ENCODE data around the gene CCR8.

GRCh38 chr3:39313289-39313688 is 16.2 kb upstream of the CCR8 start:
- TF ChIP-seq EP300 (conservative IDR thresholded peaks at IDR 0.05; ENCODE audit: poor library complexity, severe bottlenecking) (no peak), EZH2 (IDR thresholded peaks at IDR 0.05; ENCODE audit: borderline replicate concordance, insufficient read depth, low read length, poor library complexity, severe bottlenecking) (no peak), POLR2AphosphoS5 (IDR thresholded peaks at IDR 0.05) (no peak), TAF1 (IDR thresholded peaks at IDR 0.05; ENCODE audit: low read depth) (no peak), MXI1 (conservative IDR thresholded peaks at IDR 0.05; ENCODE audit: poor library complexity, severe bottlenecking) (no peak)
- TF ChIP-seq, protein P1, sequence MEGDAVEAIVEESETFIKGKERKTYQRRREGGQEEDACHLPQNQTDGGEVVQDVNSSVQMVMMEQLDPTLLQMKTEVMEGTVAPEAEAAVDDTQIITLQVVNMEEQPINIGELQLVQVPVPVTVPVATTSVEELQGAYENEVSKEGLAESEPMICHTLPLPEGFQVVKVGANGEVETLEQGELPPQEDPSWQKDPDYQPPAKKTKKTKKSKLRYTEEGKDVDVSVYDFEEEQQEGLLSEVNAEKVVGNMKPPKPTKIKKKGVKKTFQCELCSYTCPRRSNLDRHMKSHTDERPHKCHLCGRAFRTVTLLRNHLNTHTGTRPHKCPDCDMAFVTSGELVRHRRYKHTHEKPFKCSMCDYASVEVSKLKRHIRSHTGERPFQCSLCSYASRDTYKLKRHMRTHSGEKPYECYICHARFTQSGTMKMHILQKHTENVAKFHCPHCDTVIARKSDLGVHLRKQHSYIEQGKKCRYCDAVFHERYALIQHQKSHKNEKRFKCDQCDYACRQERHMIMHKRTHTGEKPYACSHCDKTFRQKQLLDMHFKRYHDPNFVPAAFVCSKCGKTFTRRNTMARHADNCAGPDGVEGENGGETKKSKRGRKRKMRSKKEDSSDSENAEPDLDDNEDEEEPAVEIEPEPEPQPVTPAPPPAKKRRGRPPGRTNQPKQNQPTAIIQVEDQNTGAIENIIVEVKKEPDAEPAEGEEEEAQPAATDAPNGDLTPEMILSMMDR (IDR thresholded peaks at IDR 0.05; ENCODE audit: poor library complexity, severe bottlenecking) = no peak

Measured in neural cell (in vitro differentiated cells).